ENCODE data around the gene COPG2.
"Not testable (repeated sequence)": the region's sequence is repeated elsewhere in the genome, so short reads cannot be mapped to it uniquely, and the experiment has no call there.

COPG2 gene

DNA sequence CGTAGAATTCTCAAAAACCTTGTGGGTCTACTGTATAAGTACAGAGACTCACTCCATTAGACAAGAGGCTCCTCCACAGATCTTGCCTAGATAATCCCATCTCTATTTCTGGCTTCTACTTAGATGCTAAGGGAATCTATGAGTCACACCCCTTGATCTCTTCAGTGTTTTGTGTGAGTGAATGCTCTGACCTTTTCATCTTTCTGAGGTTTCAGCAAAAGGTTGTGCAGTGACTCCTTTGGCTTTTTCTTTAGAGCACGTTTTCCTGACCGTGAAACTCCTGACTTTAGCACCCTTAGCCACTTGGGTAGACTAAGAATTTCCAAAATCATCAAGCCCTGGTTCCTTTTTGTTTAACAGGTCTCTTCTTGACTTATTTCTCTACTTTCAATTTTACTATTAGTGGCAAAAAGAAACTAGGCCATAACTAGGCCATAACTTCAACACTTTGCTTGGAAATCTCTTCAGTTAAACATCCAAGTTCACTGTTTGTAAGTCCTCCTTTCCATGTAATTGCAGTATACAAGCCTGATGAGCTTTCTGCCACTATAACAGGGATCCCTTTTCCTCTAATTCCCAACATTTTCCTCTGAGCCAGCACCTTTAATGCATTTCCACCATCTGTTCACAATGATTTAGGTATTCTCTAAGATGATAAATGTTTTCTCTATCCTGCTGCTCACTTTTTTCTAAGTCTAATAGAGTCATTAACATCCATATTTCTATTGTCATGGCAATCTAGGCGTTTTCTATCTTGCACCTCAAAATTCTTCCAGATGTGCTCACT is 19.4 kb downstream of the COPG2 start:
- DNase-seq (ENCODE audit: low read depth), result no peak

DNA sequence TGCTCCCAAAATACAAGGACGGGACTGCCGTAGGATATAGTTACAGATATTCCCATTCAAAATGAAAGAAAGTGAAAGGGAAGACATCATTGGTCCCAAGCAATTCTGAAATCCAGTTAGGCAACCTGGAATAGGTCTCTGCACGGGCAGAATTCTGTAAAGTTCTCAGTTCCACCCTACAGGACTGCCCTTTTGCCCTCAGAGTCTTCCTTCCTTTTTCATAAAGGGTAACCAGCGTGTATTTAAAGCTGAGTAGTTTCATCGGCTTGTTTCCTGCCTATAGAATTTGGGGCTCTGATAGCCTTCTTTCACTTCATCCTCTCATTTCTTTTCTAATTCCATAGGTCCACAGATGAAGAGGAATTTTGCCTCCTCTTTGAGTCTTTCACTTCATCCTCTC is 20.0 kb downstream of the COPG2 start:
- no peak for DNase-seq (ENCODE audit: low read depth)

DNA sequence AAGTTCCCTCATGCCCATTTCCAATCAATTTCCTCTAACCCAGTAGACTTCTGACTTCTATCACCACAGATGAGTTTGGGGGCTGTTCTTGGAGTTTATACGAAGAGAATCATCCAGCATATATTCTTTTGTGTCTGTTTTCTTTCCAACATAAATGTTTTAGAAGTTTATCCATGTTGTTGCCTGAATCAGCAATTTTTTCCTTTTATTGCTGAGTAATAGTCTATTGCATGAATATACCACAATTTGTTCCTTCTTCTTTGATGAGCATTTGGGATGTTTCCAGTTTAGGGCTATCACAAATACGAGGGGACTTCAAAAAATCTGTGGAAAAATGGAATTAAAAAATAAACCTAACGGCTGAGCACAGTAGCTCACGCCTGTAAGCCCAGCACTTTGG is 26.2 kb downstream of the COPG2 start:
- no peak for DNase-seq (ENCODE audit: low read depth)

DNA sequence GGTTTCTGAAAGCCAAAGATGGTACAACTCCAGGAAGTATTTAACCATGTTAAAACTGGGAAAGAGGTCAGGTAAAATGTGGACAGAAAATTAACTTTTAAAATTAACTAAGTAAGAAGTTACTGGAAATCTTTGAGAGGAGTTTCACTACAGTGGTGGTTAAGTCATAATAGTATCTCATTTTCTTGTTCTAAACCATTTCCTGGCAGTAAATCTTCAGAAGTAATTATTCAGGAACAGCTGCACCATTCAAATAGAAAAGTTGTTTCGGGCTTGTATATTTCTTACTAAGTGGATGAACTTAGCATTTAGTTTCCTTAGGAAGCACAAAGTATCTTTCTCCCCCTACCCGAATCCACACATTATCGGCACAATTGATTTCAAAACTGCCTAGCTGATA is 27.1 kb downstream of the COPG2 start:
- DNase-seq (ENCODE audit: low read depth), result no peak

DNA sequence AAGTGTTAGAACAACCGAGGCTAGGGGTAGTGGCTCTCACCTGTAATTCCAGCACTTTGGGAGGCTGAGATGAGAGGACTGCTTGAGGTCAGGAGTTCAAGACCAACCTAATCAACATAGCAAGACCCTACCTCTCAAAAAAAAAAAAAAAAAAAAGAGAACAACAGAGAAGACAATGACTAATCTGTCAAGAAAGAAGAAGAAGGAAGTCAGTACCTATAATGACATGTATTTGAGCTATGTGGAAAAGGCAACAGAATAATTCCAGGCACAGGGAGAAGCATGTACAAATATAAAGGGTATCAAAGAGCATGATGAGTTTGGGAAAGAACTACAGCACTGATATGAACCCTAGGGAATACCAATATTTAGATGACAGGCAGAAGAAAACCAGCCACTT is 27.5 kb downstream of the COPG2 start:
- no peak for DNase-seq (ENCODE audit: low read depth)

DNA sequence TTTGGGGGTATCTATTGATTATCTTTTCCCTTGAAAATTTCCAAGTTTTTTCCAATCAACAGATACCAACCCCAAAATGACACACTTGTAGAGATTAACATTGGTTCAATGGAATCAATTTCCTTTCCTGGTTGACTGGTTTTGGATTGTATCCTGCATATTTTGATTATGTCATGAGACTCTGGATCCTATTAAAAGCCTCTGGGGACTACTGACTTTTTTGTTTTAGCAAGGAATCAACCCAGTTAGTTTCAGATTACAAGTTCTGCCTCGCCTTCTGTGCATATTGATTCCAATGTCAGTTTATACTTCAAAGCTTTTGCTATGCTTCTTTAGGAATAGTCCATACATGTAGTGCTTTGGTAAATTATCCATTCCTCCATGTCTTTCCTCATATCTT is 29.2 kb downstream of the COPG2 start:
- no peak for DNase-seq (ENCODE audit: low read depth)

DNA sequence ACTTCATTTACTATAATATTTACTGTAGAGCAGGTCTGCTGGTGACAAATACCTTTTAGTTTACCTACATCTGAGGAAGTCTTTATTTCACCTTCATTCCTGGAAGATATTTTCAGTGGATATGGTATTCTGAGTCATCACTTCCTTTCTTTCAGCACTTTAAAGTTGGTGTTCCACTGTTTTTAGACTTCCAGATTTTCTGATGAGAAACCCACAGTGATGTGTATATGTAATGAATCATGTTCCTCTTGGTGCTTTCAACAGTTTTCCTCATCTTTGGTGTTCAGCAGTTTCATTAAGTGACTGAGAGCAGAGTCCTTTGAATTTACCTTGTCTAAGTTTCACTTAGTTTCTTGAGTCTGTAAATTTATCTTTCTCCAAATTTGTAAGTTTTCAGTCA is 36.4 kb downstream of the COPG2 start:
- DNase-seq (ENCODE audit: low read depth), result no peak

DNA sequence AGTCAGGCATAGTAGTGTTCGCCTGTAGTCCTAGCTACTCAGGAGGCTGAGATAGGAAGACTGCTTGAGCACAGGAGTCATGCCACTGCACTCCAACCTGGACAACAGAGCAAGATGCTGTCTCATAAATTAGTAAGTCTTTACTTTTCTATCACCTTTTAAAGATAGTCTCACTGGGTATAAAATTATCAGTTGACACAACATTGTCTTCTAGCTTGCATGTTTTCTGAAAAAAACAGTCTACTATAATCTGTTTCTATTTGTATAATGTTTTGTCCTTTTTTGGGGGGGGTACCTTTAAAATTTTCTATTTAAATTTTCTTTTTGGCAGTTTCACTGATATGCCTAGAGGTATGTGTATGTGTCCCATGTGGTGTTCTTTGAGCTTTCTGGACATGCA is 39.6 kb downstream of the COPG2 start:
- no peak for DNase-seq (ENCODE audit: low read depth)

DNA sequence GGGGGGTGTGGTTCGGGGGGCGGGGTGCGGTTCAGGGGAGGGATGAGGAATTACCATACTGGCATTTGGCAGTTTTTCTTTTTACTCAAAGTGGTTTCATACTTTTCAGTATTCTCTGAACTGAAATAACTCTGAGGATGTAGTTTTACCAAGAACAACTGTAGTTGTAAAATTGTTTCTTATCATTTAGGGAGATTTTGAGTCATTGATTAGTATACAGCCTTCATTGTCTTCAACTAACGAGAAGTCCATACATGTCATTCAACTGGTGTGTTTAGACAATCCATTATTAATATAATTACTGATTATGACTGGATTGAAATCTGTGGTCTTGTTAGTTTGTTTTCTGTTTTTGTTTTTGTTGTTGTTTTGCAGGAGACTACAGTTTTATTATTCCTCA is 40.8 kb downstream of the COPG2 start:
- no peak for DNase-seq (ENCODE audit: low read depth)

DNA sequence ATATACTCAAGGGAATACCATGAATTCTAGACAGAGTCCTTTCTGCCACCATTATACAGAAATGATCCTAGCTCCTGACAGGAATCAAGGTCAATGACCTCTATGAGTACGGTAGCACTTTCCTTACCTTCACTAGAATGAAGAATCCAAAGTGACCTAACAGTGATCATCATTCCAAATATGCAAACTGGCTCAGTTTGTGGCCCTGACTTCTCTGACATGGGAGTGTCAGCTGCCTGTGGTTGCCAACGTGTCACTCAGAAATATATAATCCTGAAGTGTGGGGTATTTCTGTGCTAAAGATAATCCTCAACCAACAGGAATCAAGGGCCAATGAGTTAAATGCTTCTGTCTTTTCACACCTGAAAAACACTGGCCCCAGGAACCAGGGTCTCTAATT is 45.7 kb downstream of the COPG2 start:
- DNase-seq (ENCODE audit: low read depth), result no peak

DNA sequence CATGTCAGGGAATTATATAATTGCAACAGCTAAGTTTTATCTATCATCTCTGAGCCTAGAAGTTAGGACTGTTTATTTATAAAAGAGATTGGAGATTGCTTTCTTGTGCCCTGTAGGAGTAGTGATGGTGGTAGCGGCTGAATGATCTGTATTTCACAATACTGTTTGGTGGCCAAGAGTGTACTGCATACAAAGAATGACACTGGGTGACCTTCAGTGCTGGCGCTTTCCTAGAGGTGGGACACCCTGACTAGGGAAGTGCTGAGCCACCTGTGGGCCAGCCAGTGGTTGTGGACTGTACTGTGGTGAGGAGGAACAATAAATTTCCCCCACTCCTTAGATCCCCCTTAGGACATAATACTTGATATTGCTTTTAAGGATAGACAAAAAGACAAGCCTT is 53.0 kb downstream of the COPG2 start:
- DNase-seq (ENCODE audit: low read depth), result no peak

DNA sequence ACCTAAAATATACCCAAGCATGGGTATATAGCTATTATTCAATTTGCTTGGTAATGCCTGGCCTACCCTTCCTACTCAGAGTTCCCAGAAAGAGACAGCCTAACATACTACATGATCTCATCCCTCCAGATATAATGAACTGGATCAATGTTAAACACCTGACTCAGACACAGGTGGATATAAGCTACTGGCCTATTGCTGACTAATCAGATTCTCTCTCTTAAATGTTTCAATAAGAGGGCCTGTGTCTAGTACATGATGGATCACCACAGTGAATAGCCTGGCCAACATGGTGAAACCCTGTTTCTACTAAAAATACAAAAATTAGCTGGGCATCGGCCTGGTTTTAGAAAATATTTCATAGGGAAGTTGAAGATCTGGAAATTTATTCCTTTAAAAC is 54.1 kb downstream of the COPG2 start:
- no peak for DNase-seq (ENCODE audit: low read depth)

DNA sequence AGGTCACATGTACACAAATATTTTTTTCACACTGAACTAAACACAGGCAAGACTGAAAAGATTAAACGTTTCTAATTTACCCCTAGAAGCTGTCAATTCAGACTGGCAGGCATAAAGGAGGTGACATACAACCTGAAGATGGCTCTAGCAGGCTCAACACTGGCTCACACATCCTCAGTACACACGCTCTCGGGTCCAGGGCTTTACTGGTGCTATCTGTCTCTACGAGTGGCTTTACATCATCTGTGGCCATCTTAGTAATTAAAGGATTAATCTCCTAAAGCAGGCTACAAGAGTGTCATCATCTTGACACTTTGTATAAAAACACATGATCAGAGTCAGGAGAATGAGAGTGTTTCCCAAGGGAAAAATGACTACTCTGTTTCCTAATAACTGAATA is 57.3 kb downstream of the COPG2 start:
- no peak for DNase-seq (ENCODE audit: low read depth)

DNA sequence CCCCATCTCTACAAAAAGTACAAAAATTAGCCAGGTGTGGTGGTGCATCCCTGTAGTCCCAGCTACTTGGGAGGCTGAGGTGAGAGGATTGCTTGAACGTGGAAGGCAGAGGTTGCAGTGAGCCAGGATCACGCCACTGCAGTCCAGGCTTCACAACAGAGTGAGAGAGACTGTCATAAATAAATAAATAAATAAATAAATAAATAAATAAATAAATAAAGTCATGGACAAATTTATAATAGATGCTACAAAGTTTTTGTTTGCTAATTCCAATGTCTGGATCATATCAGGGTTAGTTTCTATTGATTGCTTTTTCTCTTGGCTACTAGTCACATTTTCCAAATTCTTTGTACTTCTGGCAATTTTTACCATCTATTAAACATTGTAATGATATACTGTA is 61.5 kb downstream of the COPG2 start:
- not testable (repeated sequence) for DNase-seq (ENCODE audit: low read depth)

DNA sequence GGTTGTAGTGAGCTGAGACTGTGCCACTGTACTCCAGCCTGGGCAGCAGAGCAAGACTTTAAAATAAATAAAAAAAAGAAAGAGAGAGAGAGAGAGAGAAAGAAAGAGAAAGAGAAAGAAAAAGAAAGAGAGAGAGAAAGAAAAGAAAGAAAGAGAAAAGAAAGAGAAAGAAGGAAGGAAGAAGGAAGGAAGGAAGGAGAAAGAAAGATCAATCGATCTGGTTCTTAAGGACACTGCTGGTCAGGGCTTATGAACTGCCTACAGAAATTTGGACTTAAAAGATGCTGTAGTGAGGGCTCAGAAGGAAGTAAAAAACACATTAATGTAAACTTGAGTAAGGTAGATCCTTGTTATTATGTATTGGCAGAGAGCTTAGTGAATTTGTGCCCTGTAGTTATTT is 62.4 kb downstream of the COPG2 start:
- no peak for DNase-seq (ENCODE audit: low read depth)

DNA sequence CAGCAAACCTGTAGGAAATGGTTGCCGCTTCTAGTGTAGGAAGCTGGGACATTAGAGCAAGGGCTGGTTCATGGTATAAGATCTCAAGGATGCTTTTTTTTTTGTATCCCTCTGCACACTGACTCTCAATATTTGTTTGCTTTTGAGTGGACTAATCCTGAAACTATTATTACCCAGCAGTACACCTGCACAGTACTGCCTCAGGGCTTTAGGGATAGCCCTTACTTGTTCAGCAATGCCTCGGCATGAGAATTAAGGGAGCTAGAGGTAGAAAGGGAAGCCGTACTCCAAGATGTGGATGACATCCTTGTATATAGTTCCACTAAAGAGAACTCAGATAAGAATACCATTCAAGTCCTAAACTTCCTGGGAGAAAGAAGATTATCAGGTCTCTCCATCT is 70.5 kb downstream of the COPG2 start:
- DNase-seq (ENCODE audit: low read depth), result no peak

DNA sequence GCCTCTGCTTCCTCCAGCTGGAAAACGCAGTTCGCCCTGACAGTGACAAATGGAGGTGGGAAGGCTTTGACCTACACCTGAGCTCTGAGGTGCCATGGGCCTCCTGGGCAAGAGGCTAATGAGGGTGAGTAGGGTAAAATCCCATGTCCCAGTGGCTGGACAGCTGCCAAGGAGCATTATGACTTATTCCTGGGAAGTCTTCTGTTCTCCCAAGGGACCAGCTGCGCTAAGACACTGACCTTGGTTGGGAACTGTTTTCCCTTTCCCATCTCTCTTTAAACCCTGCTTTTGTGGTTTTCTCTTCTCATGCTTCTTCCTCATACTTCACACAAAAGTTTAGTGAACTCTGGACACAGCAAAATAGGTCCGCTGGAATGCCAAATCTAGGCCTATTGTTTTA is 72.6 kb downstream of the COPG2 start:
- DNase-seq (ENCODE audit: low read depth), result no peak

DNA sequence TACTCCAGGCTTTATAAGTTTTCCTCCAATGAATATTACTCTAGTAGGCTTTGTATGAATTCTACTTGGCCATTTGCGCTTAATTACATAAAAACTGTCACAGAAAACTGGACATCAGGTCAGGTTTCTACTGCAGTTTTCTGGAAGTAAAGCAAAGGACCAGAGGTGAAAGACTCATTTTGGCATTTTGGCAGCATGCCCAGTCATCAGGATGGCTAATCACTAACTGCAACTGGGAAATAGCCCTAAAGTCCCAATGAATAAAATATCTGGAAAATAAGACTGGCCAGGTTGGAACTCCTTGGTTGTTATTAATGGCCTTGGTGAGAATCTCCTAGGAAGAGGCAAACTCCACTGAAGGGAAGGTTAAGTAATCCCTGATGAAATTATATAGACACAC is 75.5 kb downstream of the COPG2 start:
- no peak for DNase-seq (ENCODE audit: low read depth)

DNA sequence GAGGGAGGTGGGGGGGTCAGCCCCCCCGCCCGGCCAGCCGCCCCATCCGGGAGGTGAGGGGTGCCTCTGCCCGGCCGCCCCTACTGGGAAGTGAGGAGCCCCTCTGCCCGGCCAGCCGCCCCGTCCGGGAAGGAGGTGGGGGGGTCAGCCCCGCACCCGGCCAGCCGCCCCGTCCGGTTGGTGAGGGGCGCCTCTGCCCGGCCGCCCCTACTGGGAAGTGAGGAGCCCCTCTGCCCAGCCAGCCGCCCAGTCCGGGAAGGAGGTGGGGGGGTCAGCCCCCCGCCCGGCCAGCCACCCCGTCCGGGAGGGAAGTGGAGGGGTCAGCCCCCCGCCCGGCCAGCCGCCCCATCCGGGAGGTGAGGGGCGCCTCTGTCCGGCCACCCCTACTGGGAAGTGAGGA is 77.1 kb downstream of the COPG2 start:
- DNase-seq (ENCODE audit: low read depth), result not testable (repeated sequence)

DNA sequence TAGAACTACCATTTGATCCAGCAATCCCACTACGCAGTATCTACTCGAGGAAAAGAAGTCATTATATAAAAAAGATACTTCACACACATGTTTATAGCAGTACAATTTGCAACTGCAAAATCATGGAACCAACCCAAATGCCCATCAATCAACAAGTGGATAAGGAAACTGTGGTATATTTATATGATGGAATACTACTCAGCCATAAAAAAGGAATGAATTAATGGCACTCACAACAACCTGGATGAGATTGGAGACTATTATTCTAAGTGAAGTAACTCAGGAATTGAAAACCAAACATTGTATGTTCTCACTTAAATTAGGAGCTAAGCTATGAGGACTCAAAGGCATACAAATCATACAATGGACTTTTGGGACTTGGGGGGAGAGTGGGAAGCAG is 82.6 kb downstream of the COPG2 start:
- not testable (repeated sequence) for DNase-seq (ENCODE audit: low read depth)

DNA sequence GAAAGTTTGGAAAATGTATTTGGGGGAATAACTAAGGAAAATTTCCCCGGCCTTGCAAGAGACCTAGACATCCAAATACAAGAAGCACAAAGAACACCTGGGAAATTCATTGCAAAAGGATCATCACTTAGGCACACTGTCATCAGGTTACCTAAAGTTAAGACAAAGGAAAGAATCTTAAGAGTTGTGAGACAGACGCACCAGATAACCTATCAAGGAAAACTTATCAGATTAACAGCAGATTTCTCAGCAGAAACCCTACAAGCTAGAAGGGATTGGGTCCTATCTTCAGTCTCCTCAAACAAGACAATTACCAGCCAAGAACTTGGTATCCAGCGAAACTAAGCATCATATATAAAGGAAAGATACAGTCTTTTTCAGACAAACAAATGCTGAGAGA is 93.4 kb downstream of the COPG2 start:
- not testable (repeated sequence) for DNase-seq (ENCODE audit: low read depth)

DNA sequence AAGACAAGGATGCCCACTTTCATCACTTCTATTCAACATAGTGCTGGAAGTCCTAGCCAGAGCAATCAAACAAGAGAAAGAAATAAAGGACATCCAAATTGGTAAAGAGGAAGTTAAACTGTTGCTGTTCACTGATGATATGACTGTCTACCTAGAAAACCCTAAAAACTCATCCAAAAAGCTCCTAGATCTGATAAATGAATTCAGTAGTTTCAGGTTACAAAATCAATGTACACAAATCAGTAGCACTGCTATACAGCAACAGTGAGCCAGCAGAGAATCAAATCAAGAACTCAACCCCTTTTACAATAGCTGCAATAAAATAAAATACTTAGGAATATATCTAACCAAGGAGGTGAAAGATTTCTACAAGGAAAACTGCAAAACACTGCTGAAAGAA is 98.4 kb downstream of the COPG2 start:
- DNase-seq (ENCODE audit: low read depth), result not testable (repeated sequence)

DNA sequence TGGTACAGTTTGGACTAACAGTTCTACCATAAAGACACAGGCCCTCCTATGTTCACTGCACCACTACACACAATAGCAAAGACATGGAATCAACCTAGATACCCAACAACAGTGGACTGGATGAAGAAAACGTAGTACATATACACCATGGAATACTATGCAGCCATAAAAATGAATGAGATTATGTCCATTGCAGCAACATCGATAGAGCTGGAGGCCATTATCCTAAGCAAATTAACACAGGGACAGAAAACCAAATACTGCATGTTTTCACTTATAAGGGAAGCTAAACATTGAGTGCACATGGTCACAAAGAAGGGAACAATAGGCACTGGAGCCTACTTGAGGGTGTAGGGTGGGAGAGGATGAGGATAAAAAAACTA is 101.7 kb downstream of the COPG2 start:
- no peak for DNase-seq (ENCODE audit: low read depth)

DNA sequence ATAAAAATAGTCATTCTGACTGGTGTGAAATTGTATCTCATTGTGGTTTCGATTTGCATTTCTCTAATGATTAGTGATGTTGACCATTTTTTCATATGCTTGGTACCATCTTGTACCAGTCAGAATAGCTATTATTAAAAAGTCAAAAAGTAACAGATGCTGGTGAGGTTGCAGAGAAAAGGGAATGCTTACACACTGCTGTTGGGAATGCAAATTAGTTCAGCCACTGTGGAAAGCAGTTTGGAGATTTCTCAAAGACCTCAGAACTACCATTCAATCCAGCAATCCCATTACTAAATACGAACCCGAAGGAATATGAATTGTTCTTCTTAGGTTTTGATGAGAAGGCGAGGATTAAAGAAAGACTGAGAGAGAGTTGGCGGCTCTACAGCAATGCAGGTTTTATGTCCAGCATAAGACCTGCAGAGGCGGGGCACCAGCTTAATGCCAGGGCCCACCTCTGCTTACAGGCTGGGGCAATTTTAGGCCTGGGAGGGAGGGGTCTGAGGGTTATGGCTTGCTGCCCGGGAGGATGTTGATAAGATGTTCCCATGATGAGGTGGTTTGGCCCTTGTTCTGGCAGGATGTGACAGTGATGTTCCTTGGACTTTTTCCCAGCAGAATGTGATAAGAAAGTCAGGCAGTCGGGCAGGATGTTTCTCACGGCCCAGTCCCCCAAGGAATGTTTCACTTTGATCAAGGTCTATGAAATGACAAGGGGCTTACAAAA is 102.2 kb downstream of the COPG2 start:
- no peak for DNase-seq (ENCODE audit: low read depth)
